ENCODE measurements around the gene BAHCC1. TPM values are rescaled to one million over a fixed set of nuclear protein-coding genes. Genes with fewer than 3 reads are reported as not detected.

BAHCC1 gene
- total RNA-seq, 1 donor from 2014 or later: 8.6 TPM

- DNase-seq (no peak), ATAC-seq (no peak)
- intact Hi-C loops (cut with micrococcal nuclease): no loop called here
Observed at GRCh38 chr17:81463506-81463905, 68.2 kb downstream of the BAHCC1 start.

GRCh38 chr17:81464586-81464985, 69.3 kb downstream of the BAHCC1 start:
- intact Hi-C loops (cut with micrococcal nuclease): no loop called here
- DNase-seq: no peak
- ATAC-seq: no peak

GRCh38 chr17:81465910-81466309, 70.7 kb downstream of the BAHCC1 start:
- intact Hi-C loops (cut with micrococcal nuclease): no loop called here
- DNase-seq: no peak

GRCh38 chr17:81466564-81467472, 71.6 kb downstream of the BAHCC1 start:
- intact Hi-C loops (cut with micrococcal nuclease): no loop called here
- no peak for ATAC-seq
- no peak for DNase-seq

More at GRCh38 chr17:81465910-81466309, 70.7 kb downstream of the BAHCC1 start:
- ATAC-seq: no peak

GRCh38 chr17:81468111-81468769, 73.0 kb downstream of the BAHCC1 start:
- no peak for DNase-seq
- no peak for ATAC-seq
- intact Hi-C loops (cut with micrococcal nuclease): no loop called here

- intact Hi-C loops (cut with micrococcal nuclease): no loop called here
- no peak for ATAC-seq
- DNase-seq: no peak
Observed at GRCh38 chr17:81468770-81469121, 73.5 kb downstream of the BAHCC1 start.

DNA sequence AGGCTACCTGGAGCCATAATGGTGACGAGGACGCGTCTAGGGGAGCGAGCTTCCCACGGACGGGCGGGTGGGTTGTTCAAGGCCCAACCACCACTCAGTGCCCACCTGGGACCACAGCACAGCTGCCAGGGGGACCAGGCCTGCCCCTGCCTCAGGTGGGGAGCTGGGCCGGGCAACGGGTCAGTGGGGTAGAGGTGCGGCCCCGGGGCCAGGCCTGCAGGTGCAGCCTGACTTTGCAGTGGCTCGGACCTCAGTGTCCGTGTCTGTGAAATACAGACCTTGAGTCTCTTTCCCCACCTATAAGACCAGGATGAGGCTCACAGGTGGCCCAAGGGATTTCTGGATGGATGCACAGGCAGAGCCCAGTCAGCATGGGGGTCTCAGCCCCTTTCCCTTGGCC, 74.0 kb downstream of the BAHCC1 start:
- DNase-seq (no peak), ATAC-seq (no peak)
- intact Hi-C loops (cut with micrococcal nuclease): no loop called here

GRCh38 chr17:81470270-81470943, 75.2 kb downstream of the BAHCC1 start:
- DNase-seq: no peak
- intact Hi-C loops (cut with micrococcal nuclease): no loop called here
- ATAC-seq: peak; percentile 70

GRCh38 chr17:81470944-81471817, 75.9 kb downstream of the BAHCC1 start:
- intact Hi-C loops (cut with micrococcal nuclease): no loop called here
- DNase-seq (no peak), ATAC-seq (peak; percentile 35)

- peak; percentile 46 for ATAC-seq
- intact Hi-C loops (cut with micrococcal nuclease): no loop called here
- peak; percentile 62 for DNase-seq
Observed at GRCh38 chr17:81471818-81472456, 76.7 kb downstream of the BAHCC1 start.

GRCh38 chr17:81473019-81473418, 77.8 kb downstream of the BAHCC1 start:
- intact Hi-C loops (cut with micrococcal nuclease): no loop called here
- DNase-seq (no peak), ATAC-seq (no peak)

DNA sequence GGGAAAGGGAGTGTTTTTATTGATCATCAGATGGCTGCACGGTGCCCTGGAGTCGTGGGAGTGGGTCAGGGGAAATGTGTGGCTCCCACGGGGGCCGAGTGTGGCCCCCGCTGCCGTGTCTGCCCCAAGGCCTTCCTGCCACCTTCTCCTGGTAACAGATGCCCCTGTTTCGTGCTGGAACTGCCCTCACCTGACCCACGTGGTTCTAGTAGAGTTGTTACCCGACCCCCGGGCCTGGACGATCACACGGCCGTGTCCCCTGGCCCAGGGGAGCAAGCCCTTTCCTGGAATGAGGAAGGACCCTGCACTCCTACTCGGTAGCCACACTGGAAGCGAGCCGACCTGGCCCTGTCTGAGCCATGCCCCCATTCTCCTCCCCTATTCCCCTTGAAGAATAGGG, 79.7 kb downstream of the BAHCC1 start:
- intact Hi-C loops (cut with micrococcal nuclease): no loop called here
- ATAC-seq: no peak

DNA sequence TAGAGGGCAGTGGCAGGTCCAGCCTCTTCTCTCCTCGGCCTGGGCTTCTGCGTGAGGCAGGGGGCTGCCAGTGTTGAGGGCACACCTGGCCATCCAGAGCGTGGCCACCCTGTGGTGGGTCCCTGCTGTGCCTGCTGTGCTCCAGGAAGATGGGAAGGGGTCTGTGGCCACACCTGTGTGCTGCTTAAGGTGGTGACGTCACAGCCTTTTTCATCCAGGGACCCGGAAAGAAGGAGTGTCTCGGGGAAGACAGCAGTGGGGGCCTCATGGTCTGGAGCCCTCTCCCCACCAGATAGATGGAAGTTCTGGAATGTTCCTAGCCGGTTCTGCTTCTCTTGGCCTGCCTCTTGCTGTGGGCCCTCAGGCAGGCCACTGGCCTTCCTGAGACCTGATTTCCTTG, 80.8 kb downstream of the BAHCC1 start:
- intact Hi-C loops (cut with micrococcal nuclease): no loop called here
- DNase-seq (no peak), ATAC-seq (no peak)

More for the DNA sequence above, 79.7 kb downstream of the BAHCC1 start:
- no peak for DNase-seq

GRCh38 chr17:81476635-81477034, 81.4 kb downstream of the BAHCC1 start:
- intact Hi-C loops (cut with micrococcal nuclease): no loop called here
- DNase-seq (no peak), ATAC-seq (no peak)

DNA sequence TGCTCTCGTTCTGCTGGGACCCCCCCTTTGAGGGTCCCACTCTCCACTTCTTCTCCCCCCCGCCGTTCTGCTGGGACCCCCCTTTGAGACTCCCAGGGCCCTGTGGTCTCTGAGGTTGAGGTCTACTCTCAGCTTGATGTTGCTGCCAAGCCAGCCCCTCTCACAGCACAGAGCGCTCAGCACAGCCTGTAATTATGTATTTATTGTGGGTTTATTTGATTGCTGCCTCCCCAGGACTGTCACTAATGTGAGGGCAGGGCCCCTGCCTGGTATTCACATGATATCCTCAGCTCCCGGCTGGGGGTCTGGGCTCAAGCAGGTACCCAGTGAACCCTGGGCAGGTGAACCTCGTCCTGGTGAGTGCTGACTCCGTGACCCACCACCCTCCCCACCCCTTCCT, 81.9 kb downstream of the BAHCC1 start:
- intact Hi-C loops (cut with micrococcal nuclease): no loop called here
- ATAC-seq: no peak
- DNase-seq: no peak

DNA sequence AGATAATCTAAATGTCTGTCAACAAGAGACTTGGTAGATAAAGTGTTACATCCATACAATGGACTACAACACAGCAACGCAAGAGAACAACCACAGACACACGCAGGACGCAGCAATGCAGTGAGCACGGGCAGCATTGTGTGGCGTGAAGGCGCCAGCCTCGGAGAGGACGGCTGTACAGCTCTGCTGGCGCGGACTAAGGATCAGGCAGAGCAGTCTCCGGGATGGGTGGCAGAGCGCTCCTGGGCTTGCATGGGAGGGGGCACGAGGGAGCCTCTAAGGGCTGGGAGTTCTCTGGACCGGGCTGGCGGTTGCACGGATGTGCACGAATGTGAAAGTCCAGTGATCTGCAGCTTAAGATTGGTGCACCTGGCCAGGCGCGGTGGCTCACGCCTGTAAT, 82.9 kb downstream of the BAHCC1 start:
- intact Hi-C loops (cut with micrococcal nuclease): no loop called here
- no peak for ATAC-seq
- DNase-seq: no peak

GRCh38 chr17:81479175-81480071, 84.2 kb downstream of the BAHCC1 start:
- intact Hi-C loops (cut with micrococcal nuclease): no loop called here
- DNase-seq (no peak), ATAC-seq (no peak)
